Adrenal gland (tissue), 12 donors: ENCODE data around the gene CLDND1. TPM values are rescaled to one million over a fixed set of nuclear protein-coding genes. Genes with fewer than 3 reads are reported as not detected.

Experiments
- DNase-seq, 7 donors: peaks; one replicate each; pipeline ENCODE4 v3.0.0-alpha.2; 2019 to 2020
- H3K27ac ChIP-seq, 5 donors: fragments of 200-600 bp; sonication (generic) in 4 of 5; 1 replicate in 3 of 5; 2 replicates in 2 of 5; pipeline versions ENCODE4 v1.5.1 to v1.8.0; 2016 to 2020; ENCODE audit warnings: mild to moderate bottlenecking in 1 of 5
- H3K27me3 ChIP-seq: fragments of 200-600 bp; 2 replicates; pipeline ENCODE4 v1.8.0; 2021
- H3K36me3 ChIP-seq, 2 donors: fragments of 200-600 bp; replicated peaks in 1 of 2; 1 replicate in 1 of 2; 2 replicates in 1 of 2; pipeline versions ENCODE4 v1.5.1 to v1.8.0; 2018 to 2022
- H3K4me1 ChIP-seq, 2 donors: fragments of 200-600 bp; replicated peaks in 1 of 2; 1 replicate in 1 of 2; 2 replicates in 1 of 2; pipeline versions ENCODE4 v1.5.1 to v1.8.0; 2018 to 2021
- H3K4me3 ChIP-seq, 4 donors: fragments of 200-600 bp; sonication (generic) in 3 of 4; one replicate each; pipeline ENCODE4 v1.5.1; 2016 to 2018
- H3K9me3 ChIP-seq, 3 donors: fragments of 200-600 bp; sonication (generic) in 1 of 3; replicated peaks in 1 of 3; 1 replicate in 2 of 3; 2 replicates in 1 of 3; pipeline versions ENCODE4 v1.5.1 to v1.8.0; 2016 to 2021
- CTCF ChIP-seq, 6 experiments: fragments of 450-650 bp in 4 of 6; fragments of 200-600 bp in 2 of 6; sonication (generic) in 1 of 6; IDR thresholded peaks; 1 replicate in 5 of 6; 2 replicates in 1 of 6; pipeline versions ENCODE4 v1.5.1 to v1.8.0; 2016 to 2021; ENCODE audit warnings: antibody characterized with exemption in 6 of 6, mild to moderate bottlenecking in 2 of 6, moderate library complexity in 1 of 6
- POLR2A ChIP-seq, 2 donors: fragments of 450-650 bp; IDR thresholded peaks; one replicate each; pipeline ENCODE4 v1.6.1; 2017; ENCODE audit warnings: antibody characterized with exemption in 2 of 2, mild to moderate bottlenecking in 2 of 2, moderate library complexity in 1 of 2
- WGBS, 4 donors: extraction: QIAGEN DNeasy Blood & Tissue Kit in 2 of 4; methylation state at CpG; one replicate each; pipeline versions ENCODE4 v1.1.5 to v1.1.7; 2013 to 2017; 5-methylcytosine and 5-hydroxymethylcytosine counted together
- intact Hi-C, 2 donors: fragments of 100-400 bp; cut with DNase I; formaldehyde crosslinking; loops; one replicate each; pipeline versions ENCODE4 v1.14.1 to v1.15.0; 2022 to 2023
- polyA plus RNA-seq, 3 donors: library from polyadenylated mRNA; stranded (reverse); fragments of 200-250 nt in 2 of 3; fragments of 350-450 nt in 1 of 3; fragmentation: Illumina TruSeq in 1 of 3; extraction: RNeasy Lipid Tissue Mini Kit (QIAGEN cat#74804) in 1 of 3; gene quantifications; one replicate each; pipeline ENCODE4 v1.2.3, GENCODE V29; 2013 to 2014
- total RNA-seq, 9 donors: library from RNA; depleted of rRNA in 4 of 9; stranded (reverse); fragments of >200 nt in 4 of 9; fragments of 120-200 nt in 1 of 9; fragmentation: NEBNext Ultra II Directional in 1 of 9; extraction: Animal tissue kit (Norgen Biotek cat#: 25700) in 1 of 9; gene quantifications; one replicate each; pipeline versions ENCODE4 v1.1.0 to v1.2.4, GENCODE V29; 2013 to 2023
- donor health status: healthy with polysubstance abuse.
- donor health status: Bipolar disorder and iron deficiency.
- donor health status: DM: yes; HTN: yes; CAD: no.
- donor health status: DM: no; HTN: no; CAD: no.
- donor health status: DM: no; HTN: no; CAD: no.
- donor health status: DM: yes; HTN: yes; CAD: no.

The CLDND1 gene
- total and polyA plus RNA-seq, 12 donors: 45.3 to 112 (median 65.2) TPM

- DNase-seq: no peak
- Histone ChIP-seq H3K27ac (no peak within 1 kb of the TSS), H3K4me3 (no peak within 1 kb of the TSS), H3K27me3 (no peaks in the 10 kb centered on the region), H3K9me3 (no peaks in the 10 kb centered on the region), H3K36me3 (no peaks in the 10 kb centered on the region), H3K4me1 (no peaks in the 10 kb centered on the region)
- WGBS, 4 donors: 77 to 85% (median 83%) methylated on average over 7 of the region's 7 CpGs
- intact Hi-C loops: no loop called here
- no peak for TF ChIP-seq POLR2A (IDR thresholded peaks at IDR 0.05)
- no peak for TF ChIP-seq CTCF (IDR thresholded peaks at IDR 0.05)
Measured at GRCh38 chr3:98531622-98532274, 9.0 kb upstream of the CLDND1 start, which contains the start of gene GPR15. GPR15 (plus strand) TSS chr3:98531978; CDS start chr3:98532034, 56 bp downstream.

- DNase-seq: no peak
- Histone ChIP-seq H3K9me3 (no peaks in the 10 kb centered on the region), H3K27ac (no peak overlapping the region), H3K36me3 (no peaks in the 10 kb centered on the region), H3K4me1 (no peaks in the 10 kb centered on the region), H3K27me3 (no peaks in the 10 kb centered on the region), H3K4me3 (no peak overlapping the region)
- intact Hi-C loops: no loop called here
- no peak for TF ChIP-seq POLR2A (IDR thresholded peaks at IDR 0.05)
- 77 to 88% (median 79%) methylated on average over 2 of the region's 2 CpGs for WGBS, 4 donors
Measured at GRCh38 chr3:98530676-98531075, 8.0 kb upstream of the CLDND1 start.

DNA sequence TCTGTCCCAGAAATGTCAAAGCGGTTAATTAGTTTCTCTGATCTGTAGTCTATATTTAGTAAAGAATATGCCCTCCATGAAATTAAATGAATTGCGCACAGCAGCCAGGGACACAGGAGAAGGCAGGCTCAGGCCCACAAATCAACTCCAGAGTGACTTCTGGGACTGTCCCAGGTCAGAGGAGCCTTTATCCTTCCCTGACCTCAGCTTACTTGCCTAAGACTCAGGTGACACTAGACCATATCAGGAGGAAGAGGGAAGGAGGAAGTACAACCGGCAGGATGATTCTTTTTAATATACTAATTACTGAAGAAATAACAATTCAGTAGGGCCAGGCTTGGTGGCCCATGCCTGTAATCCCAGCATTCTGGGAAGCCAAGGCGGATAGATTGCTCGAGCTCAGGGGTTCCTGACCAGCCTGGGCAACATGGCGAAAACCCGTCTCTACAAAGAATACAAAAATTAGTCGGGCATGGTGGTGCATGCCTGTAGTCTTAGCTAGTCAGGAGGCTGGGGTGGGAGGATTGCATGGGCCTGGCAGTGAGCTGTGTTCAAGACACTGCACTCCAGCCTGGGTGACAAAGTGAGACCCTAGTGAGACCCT is 7.3 kb upstream of the CLDND1 start:
- DNase-seq: no peak
- Histone ChIP-seq H3K4me1 (no peaks in the 10 kb centered on the region), H3K4me3 (no peak overlapping the region), H3K27ac (no peak overlapping the region), H3K9me3 (no peaks in the 10 kb centered on the region), H3K36me3 (no peaks in the 10 kb centered on the region), H3K27me3 (no peaks in the 10 kb centered on the region)
- intact Hi-C loops: no loop called here
- 83 to 89% (median 87%) methylated on average over 8 of the region's 8 CpGs for WGBS, 4 donors
- no peak for TF ChIP-seq CTCF (IDR thresholded peaks at IDR 0.05)
- no peak for TF ChIP-seq POLR2A (IDR thresholded peaks at IDR 0.05)

DNA sequence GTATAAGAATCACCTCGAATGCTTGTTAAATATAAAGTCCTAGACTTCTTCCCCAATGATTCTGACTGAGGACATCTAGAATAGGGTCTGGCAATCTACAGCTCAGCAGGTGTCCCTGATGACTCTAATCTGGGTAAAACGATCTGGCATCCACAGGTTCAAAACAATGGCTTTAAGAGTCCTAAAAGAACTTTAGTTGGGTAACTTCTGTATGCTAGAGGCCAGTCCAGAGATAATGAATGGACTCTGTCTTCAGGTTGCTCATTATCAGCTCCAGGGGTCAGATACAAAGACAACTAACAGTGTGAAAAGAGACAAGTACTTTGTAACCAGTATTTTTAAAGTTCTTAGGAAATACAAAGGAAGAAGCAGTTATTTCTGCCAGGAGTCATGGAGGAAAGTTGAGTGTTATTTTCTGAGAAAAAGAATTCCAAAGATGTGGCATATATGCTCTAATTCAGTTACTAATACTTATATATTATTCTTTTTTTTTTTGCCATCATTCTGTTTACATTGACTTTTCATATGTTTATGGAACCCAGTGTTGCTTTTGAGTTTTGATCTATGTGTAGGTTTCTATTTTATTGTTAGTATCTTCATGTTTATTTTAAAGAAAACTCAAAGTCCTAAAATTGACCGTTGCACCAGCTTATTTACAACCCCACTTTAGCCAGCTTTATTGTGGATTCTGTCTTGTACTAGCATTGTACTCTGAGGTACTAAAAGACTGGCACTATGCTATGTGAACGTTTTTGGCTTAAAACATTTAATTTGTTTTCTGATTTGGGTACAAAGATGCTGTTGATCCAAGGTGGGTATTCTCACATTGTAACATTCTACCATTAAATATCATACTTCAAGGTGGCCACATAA is 6.0 kb upstream of the CLDND1 start:
- Histone ChIP-seq H3K9me3 (no peaks in the 10 kb centered on the region), H3K27ac (no peak overlapping the region), H3K4me3 (no peak overlapping the region), H3K4me1 (no peaks in the 10 kb centered on the region), H3K36me3 (no peaks in the 10 kb centered on the region), H3K27me3 (no peaks in the 10 kb centered on the region)
- WGBS, 4 donors: 43 to 50% (median 45%) methylated on average over 4 of the region's 4 CpGs
- DNase-seq: no peak
- TF ChIP-seq POLR2A (IDR thresholded peaks at IDR 0.05) (no peak), CTCF (IDR thresholded peaks at IDR 0.05) (no peak)
- intact Hi-C loops: no loop called here
